Endothelial cell of umbilical vein (primary cell): Measurements from ENCODE around the gene ITGB8. TPM values are rescaled to one million over a fixed set of nuclear protein-coding genes. Genes with fewer than 3 reads are reported as not detected.

ENCODE experiments used
- BruUV-seq: library from RNA; stranded (reverse); fragments of 400-500 nt; replicated peaks from 2 replicates; lab custom pipeline; 2021; lab: Mats Ljungman, UMichigan
- CTCF ChIA-PET: fragments of 300-600, 350-600 bp; sonication (Branson Sonifier 250); formaldehyde crosslinking; loops from one replicate; lab custom pipeline; 2021; ENCODE audit warnings: antibody characterized with exemption, inconsistent platforms; lab: Charles Lee
- POLR2A ChIA-PET: fragments of 300-600, 350-600 bp; sonication (Branson Sonifier 250); formaldehyde crosslinking; loops from one replicate; lab custom pipeline; 2021; ENCODE audit warnings: antibody characterized with exemption, inconsistent platforms; lab: Charles Lee
- DNase-seq: peaks from one replicate; pipeline ENCODE4 v3.0.0-alpha.2; 2011; ENCODE audit warnings: low read depth, low spot score
- FAIRE-seq: peaks from 2 replicates; lab custom pipeline; 2011; peaks lifted over from hg19 to GRCh38; lab: Jason Lieb, UNC
- H2AFZ ChIP-seq: 2 replicates; pipeline ENCODE4 v1.6.0; 2012; ENCODE audit warnings: low read depth, low read length, control low read depth, inconsistent platforms
- H3K27ac ChIP-seq: 2 replicates; pipeline ENCODE4 v1.5.1; 2011; ENCODE audit warnings: low read depth, mild to moderate bottlenecking, control low read depth, low read length, moderate library complexity; ENCODE audit not compliant: insufficient read depth
- H3K27me3 ChIP-seq, 2 experiments: 2 replicates each; pipeline versions ENCODE4 v1.6.0 to v1.6.1; 2011; ENCODE audit warnings: low read length in 2 of 2, mixed read lengths in 1 of 2; ENCODE audit not compliant: control insufficient read depth in 2 of 2, insufficient read depth in 2 of 2
- H3K36me3 ChIP-seq, 2 experiments: 2 replicates in 1 of 2; 3 replicates in 1 of 2; pipeline ENCODE4 v1.5.1; 2011; ENCODE audit warnings: low read length in 2 of 2, mild to moderate bottlenecking in 1 of 2, moderate library complexity in 1 of 2; ENCODE audit not compliant: control insufficient read depth in 2 of 2, insufficient read depth in 2 of 2; ENCODE audit errors: extremely low read depth in 1 of 2
- H3K4me1 ChIP-seq: 3 replicates; pipeline ENCODE4 v1.5.1; 2011; ENCODE audit warnings: mild to moderate bottlenecking, low read length; ENCODE audit not compliant: control insufficient read depth, insufficient read depth; ENCODE audit errors: extremely low read depth
- H3K4me2 ChIP-seq: 2 replicates; pipeline ENCODE4 v1.6.1; 2011; ENCODE audit warnings: low read length, control low read depth, mixed read lengths; ENCODE audit not compliant: insufficient read depth
- H3K4me3 ChIP-seq, 3 experiments: fragments of 200-600 bp in 1 of 3; sonication (generic), shearing (Covaris generic) in 1 of 3; replicated peaks in 1 of 3; 2 replicates each; pipeline ENCODE4 v1.5.1; 2011 to 2016; ENCODE audit warnings: control low read depth in 3 of 3, low read length in 3 of 3, mild to moderate bottlenecking in 2 of 3, inconsistent platforms in 1 of 3, low read depth in 1 of 3, moderate library complexity in 1 of 3; ENCODE audit not compliant: insufficient read depth in 1 of 3
- H3K79me2 ChIP-seq: 2 replicates; pipeline ENCODE4 v1.6.0; 2012; ENCODE audit warnings: low read length, inconsistent platforms; ENCODE audit not compliant: control insufficient read depth, insufficient read depth
- H3K9ac ChIP-seq: replicated peaks from 2 replicates; pipeline ENCODE3; 2011; ENCODE audit warnings: low read length, control low read depth; ENCODE audit not compliant: insufficient read depth; ENCODE audit errors: extremely low read depth
- H3K9me1 ChIP-seq: replicated peaks from 3 replicates; pipeline ENCODE4 v1.6.0; 2011; ENCODE audit warnings: mild to moderate bottlenecking, low read length; ENCODE audit not compliant: control insufficient read depth, insufficient read depth; ENCODE audit errors: extremely low read depth
- H3K9me3 ChIP-seq: replicated peaks from 2 replicates; pipeline ENCODE4 v1.5.1; 2012; ENCODE audit warnings: low read length, inconsistent platforms; ENCODE audit not compliant: control insufficient read depth, insufficient read depth
- H4K20me1 ChIP-seq: replicated peaks from 2 replicates; pipeline ENCODE3; 2011; ENCODE audit warnings: mild to moderate bottlenecking, low read length; ENCODE audit not compliant: control insufficient read depth, insufficient read depth; ENCODE audit errors: extremely low read depth
- CTCF ChIP-seq, 2 donors: IDR thresholded peaks; 1 replicate in 1 of 2; 2 replicates in 1 of 2; pipeline ENCODE4 v1.5.1; 2011; ENCODE audit warnings: low read length in 2 of 2, mild to moderate bottlenecking in 2 of 2, moderate library complexity in 2 of 2, control low read depth in 1 of 2, inconsistent platforms in 1 of 2, low read depth in 1 of 2; ENCODE audit not compliant: insufficient read depth in 1 of 2; ENCODE audit errors: extremely low read depth in 1 of 2
- EZH2 ChIP-seq: IDR thresholded peaks from 2 replicates; pipeline ENCODE4 v1.6.1; 2012; ENCODE audit warnings: borderline replicate concordance, low read depth, mild to moderate bottlenecking, moderate library complexity, low read length, inconsistent platforms; ENCODE audit not compliant: severe bottlenecking
- FOS ChIP-seq: IDR thresholded peaks from 2 replicates; pipeline ENCODE4 v1.6.1; 2011; ENCODE audit warnings: mild to moderate bottlenecking, low read length, moderate library complexity, borderline replicate concordance; ENCODE audit not compliant: insufficient read depth
- GATA2 ChIP-seq: IDR thresholded peaks from 2 replicates; pipeline ENCODE4 v1.7.0; 2011; ENCODE audit warnings: low read depth, mild to moderate bottlenecking, moderate library complexity, mixed read lengths, low read length; ENCODE audit not compliant: insufficient read length, insufficient read depth
- JUN ChIP-seq: IDR thresholded peaks from 2 replicates; pipeline ENCODE4 v1.6.1; 2011; ENCODE audit warnings: borderline replicate concordance, low read depth; ENCODE audit not compliant: insufficient read length, insufficient read depth
- MAX ChIP-seq: IDR thresholded peaks from 2 replicates; pipeline ENCODE4 v1.6.1; 2011; ENCODE audit not compliant: insufficient read depth, insufficient read length
- MYC ChIP-seq: IDR thresholded peaks from one replicate; pipeline ENCODE4 v1.6.1; 2011; ENCODE audit warnings: mild to moderate bottlenecking, low read depth, low read length
- POLR2A ChIP-seq: IDR thresholded peaks from 2 replicates; pipeline ENCODE4 v1.6.1; 2012; ENCODE audit warnings: low read depth, mild to moderate bottlenecking, control low read depth, low read length
- POLR2AphosphoS5 ChIP-seq: IDR thresholded peaks from 2 replicates; pipeline ENCODE4 v1.6.1; 2012; ENCODE audit warnings: low read depth, mild to moderate bottlenecking, control low read depth, low read length, moderate library complexity; ENCODE audit not compliant: insufficient read depth
- dilution Hi-C: fragments of 300-500 bp; cut with MboI; formaldehyde crosslinking; loops from one replicate; pipeline ENCODE4 v1.15.0; 2019; ENCODE audit warnings: low sequenced_read_pairs; ENCODE audit not compliant: extremely low pct_ligation_motif_present
- intact Hi-C: fragments of 100-400 bp; cut with micrococcal nuclease; formaldehyde crosslinking; loops from one replicate; pipeline ENCODE4 v1.10.0; 2022
- polyA plus RNA-seq, 4 experiments: library from polyadenylated mRNA; depleted of rRNA in 3 of 4; stranded (reverse) in 3 of 4; unstranded in 1 of 4; fragments of >200 nt; gene quantifications; 2 replicates each; pipeline versions ENCODE4 v1.2.1 to v1.2.3, GENCODE V29; 2011 to 2012; ENCODE audit warnings: missing spikeins in 1 of 4
- total RNA-seq: library from RNA; stranded (reverse); gene quantifications from 2 replicates; pipeline ENCODE4 v1.2.3, GENCODE V29; 2021

ITGB8 gene
- total and polyA plus RNA-seq, 2 donors (not counting 3 experiments of a cell fraction or from before 2014, with no cell fraction given), result 2.9 to 8.2 TPM

GRCh38 chr7:20316706-20317105, 14.0 kb upstream of the ITGB8 start:
- Histone ChIP-seq H3K79me2 (no peaks in the 10 kb centered on the region), H3K36me3 (no peaks in the 10 kb centered on the region), H3K27ac (no peak overlapping the region), H3K27me3 (no peaks in the 10 kb centered on the region), H2AFZ (no peak overlapping the region), H3K9me1 (no peaks in the 10 kb centered on the region), H3K4me1 (peaks cover 6% of the 10 kb centered on the region), H3K9ac (no peak overlapping the region), H4K20me1 (no peaks in the 10 kb centered on the region), H3K4me3 (no peak overlapping the region), H3K4me2 (no peak overlapping the region), H3K9me3 (no peaks in the 10 kb centered on the region)
- DNase-seq (no peak), FAIRE-seq (no peak)
- dilution Hi-C loops (loop anchor here (25.0 kb wide), 1 partner anchor 104 kb away; the partner anchor contains the start of gene MACC1), intact Hi-C loops (no loop called here)
- TF ChIP-seq GATA2 (no peak), MYC (no peak), EZH2 (no peak), CTCF (IDR thresholded peaks at IDR 0.05; ENCODE audit: extremely low read depth in 1 of 2, insufficient read depth in 1 of 2, low read depth in 1 of 2, low read length in 2 of 2) (no peak), POLR2AphosphoS5 (no peak), JUN (no peak), MAX (no peak), FOS (no peak), POLR2A (no peak)
- BruUV-seq, result no TSS peak
- ChIA-PET CTCF (interaction anchor here (0.6 to 1.9 kb wide), 7 partner anchors 9 to 608 kb away, joined by 3 to 6 read pairs (median 3); partner anchors contain the start of genes ITGB8 and POLR1F), POLR2A (interaction anchor here (0.7 kb wide), 1 partner anchor 608 kb away, joined by 3 read pairs; no protein-coding TSS in a partner anchor)
